OCI-LY1 (cell line): ENCODE results near the gene SPTB.

Source experiments
- H2AFZ ChIP-seq: fragments of 200-600 bp; sonication (generic), shearing (Covaris generic); 2 replicates; pipeline ENCODE4 v1.6.0; 2014; ENCODE audit warnings: antibody characterized with exemption, mild to moderate bottlenecking, low read length
- H3F3A ChIP-seq: fragments of 200-600 bp; sonication (generic), shearing (Covaris generic); 2 replicates; pipeline ENCODE4 v1.6.0; 2014; ENCODE audit warnings: mild to moderate bottlenecking, antibody characterized with exemption, low read length, moderate library complexity; ENCODE audit not compliant: insufficient read depth
- H3K27ac ChIP-seq: fragments of 200-600 bp; sonication (generic); 2 replicates; pipeline ENCODE4 v1.5.1; 2014; ENCODE audit warnings: low read length, mixed run types, mild to moderate bottlenecking, low read depth; ENCODE audit not compliant: poor library complexity, severe bottlenecking
- H3K27me3 ChIP-seq: fragments of 200-600 bp; sonication (generic); 2 replicates; pipeline ENCODE4 v1.6.0; 2014; ENCODE audit warnings: antibody characterized with exemption, mild to moderate bottlenecking, low read length, moderate library complexity; ENCODE audit not compliant: insufficient read depth
- H3K36me3 ChIP-seq: fragments of 200-600 bp; sonication (generic); 2 replicates; pipeline ENCODE4 v1.6.1; 2014; ENCODE audit warnings: mild to moderate bottlenecking, antibody characterized with exemption, low read length, moderate library complexity, mixed read lengths; ENCODE audit not compliant: insufficient read depth
- H3K4me1 ChIP-seq: fragments of 200-600 bp; sonication (generic); 2 replicates; pipeline ENCODE4 v1.5.1; 2014; ENCODE audit warnings: mild to moderate bottlenecking, low read length, moderate library complexity; ENCODE audit not compliant: insufficient read depth, severe bottlenecking
- H3K4me2 ChIP-seq: fragments of 200-600 bp; sonication (generic), shearing (Covaris generic); 2 replicates; pipeline ENCODE4 v1.6.1; 2014; ENCODE audit warnings: low read length
- H3K4me3 ChIP-seq: fragments of 200-600 bp; sonication (generic); 2 replicates; pipeline ENCODE4 v1.5.1; 2014; ENCODE audit warnings: low read length, low read depth, mild to moderate bottlenecking, mixed read lengths; ENCODE audit not compliant: poor library complexity, severe bottlenecking
- H3K79me2 ChIP-seq: fragments of 200-600 bp; shearing (Covaris generic); 2 replicates; pipeline ENCODE4 v1.6.1; 2016; ENCODE audit warnings: mixed run types, low read length, mixed read lengths; ENCODE audit not compliant: insufficient read depth
- H3K9ac ChIP-seq: fragments of 200-600 bp; sonication (generic), shearing (Covaris generic); 2 replicates; pipeline ENCODE4 v1.6.1; 2014; ENCODE audit warnings: mild to moderate bottlenecking, low read length, mixed read lengths
- H3K9me2 ChIP-seq: fragments of 200-600 bp; sonication (generic), shearing (Covaris generic); 2 replicates; pipeline ENCODE4 v1.6.1; 2014; ENCODE audit warnings: low read depth, mild to moderate bottlenecking, low read length, mixed read lengths
- H3K9me3 ChIP-seq: fragments of 200-600 bp; shearing (Covaris generic); 2 replicates; pipeline ENCODE4 v1.6.1; 2014; ENCODE audit warnings: low read length, mixed read lengths
- H4K20me1 ChIP-seq: fragments of 200-600 bp; sonication (generic), shearing (Covaris generic); 2 replicates; pipeline ENCODE4 v1.6.0; 2016; ENCODE audit warnings: mild to moderate bottlenecking, low read length; ENCODE audit not compliant: insufficient read depth
- EZH2 ChIP-seq: fragments of 200-600 bp; sonication (generic), shearing (Covaris generic); IDR thresholded peaks from 2 replicates; pipeline ENCODE4 v1.8.0; 2017; ENCODE audit warnings: borderline replicate concordance, mixed run types, mild to moderate bottlenecking, antibody characterized with exemption, low read length, moderate library complexity, mixed read lengths
- TF ChIP-seq, protein P1 (sequence below): fragments of 200-600 bp; sonication (generic), shearing (Covaris generic); IDR thresholded peaks from 2 replicates; pipeline ENCODE4 v1.5.1; 2017; ENCODE audit warnings: mild to moderate bottlenecking, antibody characterized with exemption, low read length, moderate library complexity, mixed read lengths

SPTB gene

DNA sequence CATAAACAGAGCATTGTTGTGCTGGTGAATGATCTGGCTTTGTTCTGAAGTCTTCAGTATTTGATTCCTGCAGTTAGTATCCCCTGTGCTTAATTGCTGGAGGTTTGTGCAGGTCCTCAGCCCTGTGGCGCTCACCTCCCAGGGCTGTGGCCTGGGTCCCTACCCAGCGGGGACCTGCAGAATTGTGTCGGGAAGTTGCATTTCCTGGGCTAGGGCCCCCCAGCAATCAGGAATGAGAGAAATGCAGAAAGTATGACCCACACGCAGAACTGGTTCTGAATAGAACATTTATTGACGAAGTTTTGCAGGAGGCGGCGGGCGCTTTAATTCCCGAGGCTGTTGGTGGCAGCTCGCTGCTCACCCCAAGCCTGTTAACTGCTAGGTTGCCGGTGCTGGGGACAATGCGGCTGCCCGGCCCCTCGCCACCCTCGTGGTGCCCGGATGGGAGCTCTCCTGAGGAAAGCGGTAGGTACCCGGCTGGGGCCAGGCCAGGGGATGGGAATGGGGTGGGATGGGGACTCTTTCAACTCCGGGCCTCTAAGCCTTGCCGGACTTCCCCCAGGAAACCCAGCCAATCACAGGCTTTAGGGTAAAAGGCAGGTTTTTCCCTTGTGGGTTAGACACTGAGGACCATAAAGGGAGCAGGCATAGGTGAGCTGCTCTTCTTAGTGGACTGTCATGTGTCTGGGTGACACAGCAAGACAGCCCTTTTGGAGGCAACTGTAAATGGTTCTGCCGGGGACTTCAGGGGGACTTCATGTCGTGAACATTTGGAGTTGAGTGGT, 163.9 kb downstream of the SPTB start:
- Histone ChIP-seq H3K4me3 (no peak overlapping the region), H3K27ac (no peak overlapping the region), H4K20me1 (no peaks in the 10 kb centered on the region), H3K9ac (no peak overlapping the region), H3F3A (no peaks in the 10 kb centered on the region), H3K9me2 (no peaks in the 10 kb centered on the region), H2AFZ (no peak overlapping the region), H3K79me2 (no peaks in the 10 kb centered on the region), H3K4me2 (no peak overlapping the region), H3K4me1 (no peaks in the 10 kb centered on the region), H3K27me3 (no peaks in the 10 kb centered on the region; the same call in 1 of the 2 replicates), H3K36me3 (no peaks in the 10 kb centered on the region), H3K9me3 (peaks cover 10% of the 10 kb centered on the region; the same call in 1 of the 2 replicates)
- TF ChIP-seq, protein P1, sequence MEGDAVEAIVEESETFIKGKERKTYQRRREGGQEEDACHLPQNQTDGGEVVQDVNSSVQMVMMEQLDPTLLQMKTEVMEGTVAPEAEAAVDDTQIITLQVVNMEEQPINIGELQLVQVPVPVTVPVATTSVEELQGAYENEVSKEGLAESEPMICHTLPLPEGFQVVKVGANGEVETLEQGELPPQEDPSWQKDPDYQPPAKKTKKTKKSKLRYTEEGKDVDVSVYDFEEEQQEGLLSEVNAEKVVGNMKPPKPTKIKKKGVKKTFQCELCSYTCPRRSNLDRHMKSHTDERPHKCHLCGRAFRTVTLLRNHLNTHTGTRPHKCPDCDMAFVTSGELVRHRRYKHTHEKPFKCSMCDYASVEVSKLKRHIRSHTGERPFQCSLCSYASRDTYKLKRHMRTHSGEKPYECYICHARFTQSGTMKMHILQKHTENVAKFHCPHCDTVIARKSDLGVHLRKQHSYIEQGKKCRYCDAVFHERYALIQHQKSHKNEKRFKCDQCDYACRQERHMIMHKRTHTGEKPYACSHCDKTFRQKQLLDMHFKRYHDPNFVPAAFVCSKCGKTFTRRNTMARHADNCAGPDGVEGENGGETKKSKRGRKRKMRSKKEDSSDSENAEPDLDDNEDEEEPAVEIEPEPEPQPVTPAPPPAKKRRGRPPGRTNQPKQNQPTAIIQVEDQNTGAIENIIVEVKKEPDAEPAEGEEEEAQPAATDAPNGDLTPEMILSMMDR = no peak
- TF ChIP-seq EZH2 = no peak

DNA sequence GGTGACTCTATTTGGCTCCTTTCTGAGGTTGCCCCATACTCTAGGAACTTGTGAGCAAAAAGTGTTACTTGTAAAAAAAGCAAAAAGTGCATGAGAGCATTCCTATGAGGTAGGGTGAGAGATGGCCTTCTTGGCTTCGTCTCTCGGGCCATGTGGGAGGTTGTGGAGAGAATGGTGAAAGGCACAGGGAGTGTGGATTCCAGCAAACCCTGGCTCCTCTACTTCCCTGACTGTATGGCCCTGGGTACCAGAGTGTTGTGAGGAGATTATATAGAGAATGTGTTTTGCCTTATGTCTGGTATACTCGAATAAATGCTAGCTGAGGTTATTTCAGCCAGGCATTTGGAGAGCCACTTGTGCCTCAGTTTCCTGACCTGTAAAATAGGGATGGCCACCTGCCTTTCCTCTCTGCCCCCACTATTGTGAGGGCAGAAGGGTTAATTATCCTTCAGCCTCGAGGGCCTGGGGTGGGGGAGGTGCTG, 164.5 kb downstream of the SPTB start:
- Histone ChIP-seq H3F3A (no peaks in the 10 kb centered on the region), H3K79me2 (no peaks in the 10 kb centered on the region), H3K4me3 (no peak overlapping the region), H3K27ac (no peak overlapping the region), H3K9ac (no peak overlapping the region), H3K27me3 (no peaks in the 10 kb centered on the region; the same call in 1 of the 2 replicates), H3K4me2 (no peak overlapping the region), H2AFZ (no peak overlapping the region), H3K4me1 (no peaks in the 10 kb centered on the region), H3K9me2 (no peaks in the 10 kb centered on the region), H3K9me3 (peaks cover 10% of the 10 kb centered on the region; the same call in 1 of the 2 replicates), H3K36me3 (no peaks in the 10 kb centered on the region), H4K20me1 (no peaks in the 10 kb centered on the region)
- TF ChIP-seq, protein P1 = no peak
- TF ChIP-seq EZH2 = no peak

DNA sequence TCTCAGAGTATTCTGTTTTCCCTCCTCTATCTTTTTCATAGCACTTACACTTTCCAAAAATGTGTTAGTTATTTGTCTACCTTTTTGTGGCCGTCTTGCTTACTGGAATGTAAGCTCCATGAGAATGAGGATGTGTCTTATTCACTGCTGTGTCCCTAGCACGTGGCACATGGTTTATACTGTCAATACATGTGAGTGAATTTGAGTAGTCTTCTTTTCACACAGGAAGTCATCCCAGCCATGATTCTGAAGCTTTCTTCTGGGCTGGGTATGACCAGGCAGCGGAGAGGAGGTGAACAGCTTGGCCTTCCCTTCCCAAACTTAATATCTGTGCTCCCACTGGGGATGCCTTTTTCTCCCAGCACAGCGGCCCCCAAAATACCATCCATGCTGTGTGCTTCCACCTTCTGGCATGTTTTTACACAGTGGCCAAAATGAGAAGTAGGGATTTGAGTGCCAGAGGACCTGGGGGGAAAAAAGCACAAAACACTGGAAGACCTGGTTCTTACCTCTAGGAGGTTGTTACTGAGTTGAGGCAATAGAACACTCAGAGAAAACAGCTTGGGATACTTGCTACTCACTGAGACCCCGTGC, 165.2 kb downstream of the SPTB start:
- Histone ChIP-seq H3K27me3 (no peaks in the 10 kb centered on the region; the same call in 1 of the 2 replicates), H3K9me2 (no peaks in the 10 kb centered on the region), H3K36me3 (no peaks in the 10 kb centered on the region), H3F3A (no peaks in the 10 kb centered on the region), H3K9me3 (peaks cover 10% of the 10 kb centered on the region; the same call in 1 of the 2 replicates), H3K4me3 (no peak overlapping the region), H3K4me2 (no peak overlapping the region), H3K79me2 (no peaks in the 10 kb centered on the region), H3K27ac (no peak overlapping the region), H3K9ac (no peak overlapping the region), H4K20me1 (no peaks in the 10 kb centered on the region), H2AFZ (no peak overlapping the region), H3K4me1 (no peaks in the 10 kb centered on the region)
- no peak for TF ChIP-seq EZH2
- TF ChIP-seq, protein P1 = no peak
